ENCODE measurements around the gene KCNF1. TPM values are rescaled to one million over a fixed set of nuclear protein-coding genes. Genes with fewer than 3 reads are reported as not detected.

Gene KCNF1
- total RNA-seq, 2 experiments from 2014 or later = not detected

DNA sequence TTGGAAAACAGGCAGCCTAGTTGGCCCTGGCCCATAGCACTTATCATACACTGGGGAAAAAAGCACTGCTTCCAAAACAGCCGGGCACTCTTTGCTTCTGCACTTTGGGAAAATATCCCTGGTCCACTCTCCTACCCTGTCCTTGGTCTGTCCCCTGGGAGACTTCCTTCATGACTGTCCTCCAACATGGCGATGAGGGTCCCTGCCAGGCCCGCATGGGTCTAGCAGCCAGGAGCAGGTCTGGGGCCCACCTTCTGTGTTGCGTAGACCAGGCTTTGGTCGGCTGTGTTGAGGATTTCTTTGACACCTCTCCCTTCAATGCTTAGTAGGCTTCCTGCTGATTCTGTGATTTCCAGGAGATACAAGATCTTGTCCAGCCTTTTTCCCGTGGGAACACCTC lies 12.2 kb downstream of the KCNF1 start:
- no peak for ATAC-seq (ENCODE audit: low read depth)
- DNase-seq = no peak
- no peaks in the 10 kb centered on the region for H3K9me3 Mint-ChIP-seq
- no peaks in the 10 kb centered on the region for H3K4me1 Mint-ChIP-seq
- no peaks in the 10 kb centered on the region for H3K27me3 Mint-ChIP-seq
- H3K36me3 Mint-ChIP-seq = no peaks in the 10 kb centered on the region
- no peak overlapping the region for H3K27ac Mint-ChIP-seq
- POLR2A ChIA-PET = no interaction called here
- H3K4me3 Mint-ChIP-seq = no peak overlapping the region

DNA sequence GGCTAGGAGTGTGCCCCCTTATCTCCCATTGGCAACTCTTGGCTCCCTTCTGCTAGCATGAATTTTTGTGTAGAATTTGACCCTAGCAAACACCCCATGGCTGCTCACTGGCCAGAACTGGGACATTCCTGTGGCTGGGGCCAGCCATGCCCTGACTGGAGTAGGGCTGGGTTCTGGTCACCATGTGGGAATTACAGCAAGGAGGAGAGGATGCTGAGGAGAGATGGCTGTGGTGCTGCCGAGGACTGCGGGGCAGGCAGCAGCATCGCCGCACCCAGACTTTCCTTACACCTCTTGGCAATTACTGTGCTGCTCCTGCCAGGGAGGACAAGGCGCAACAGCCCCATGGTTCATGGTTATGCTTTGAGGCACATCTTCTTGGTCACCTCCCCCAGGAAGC lies 12.7 kb downstream of the KCNF1 start:
- Mint-ChIP-seq H3K4me1 (no peaks in the 10 kb centered on the region), H3K4me3 (no peak overlapping the region), H3K27me3 (no peaks in the 10 kb centered on the region), H3K36me3 (no peaks in the 10 kb centered on the region), H3K27ac (no peak overlapping the region), H3K9me3 (no peaks in the 10 kb centered on the region)
- DNase-seq (no peak), ATAC-seq (ENCODE audit: low read depth) (no peak)
- POLR2A ChIA-PET = no interaction called here

DNA sequence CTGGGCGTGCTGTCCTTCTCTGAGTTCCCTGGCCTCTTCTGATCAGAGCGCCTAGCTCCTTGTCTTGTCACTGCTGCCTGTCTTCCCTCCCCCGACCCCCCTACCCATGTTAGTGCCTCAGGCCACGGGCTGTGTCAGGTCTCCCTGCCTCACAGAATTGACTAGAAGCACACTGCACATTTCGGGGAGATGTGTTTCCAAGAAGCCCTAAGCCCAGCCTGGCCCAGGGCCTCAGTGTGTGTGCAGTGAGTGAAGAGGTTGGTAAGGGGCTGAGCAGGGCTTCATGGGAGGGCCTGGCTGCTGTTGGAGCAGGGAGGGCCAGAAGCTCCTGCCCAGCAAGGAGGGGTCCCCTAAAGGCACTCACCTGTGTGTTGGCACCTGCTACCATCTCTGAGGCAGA lies 13.1 kb downstream of the KCNF1 start:
- H3K36me3 Mint-ChIP-seq = no peaks in the 10 kb centered on the region
- H3K27ac Mint-ChIP-seq = no peak overlapping the region
- H3K27me3 Mint-ChIP-seq = no peaks in the 10 kb centered on the region
- no peak for ATAC-seq (ENCODE audit: low read depth)
- no peaks in the 10 kb centered on the region for H3K4me1 Mint-ChIP-seq
- no peaks in the 10 kb centered on the region for H3K9me3 Mint-ChIP-seq
- H3K4me3 Mint-ChIP-seq = no peak overlapping the region
- DNase-seq = no peak
- POLR2A ChIA-PET = no interaction called here

DNA sequence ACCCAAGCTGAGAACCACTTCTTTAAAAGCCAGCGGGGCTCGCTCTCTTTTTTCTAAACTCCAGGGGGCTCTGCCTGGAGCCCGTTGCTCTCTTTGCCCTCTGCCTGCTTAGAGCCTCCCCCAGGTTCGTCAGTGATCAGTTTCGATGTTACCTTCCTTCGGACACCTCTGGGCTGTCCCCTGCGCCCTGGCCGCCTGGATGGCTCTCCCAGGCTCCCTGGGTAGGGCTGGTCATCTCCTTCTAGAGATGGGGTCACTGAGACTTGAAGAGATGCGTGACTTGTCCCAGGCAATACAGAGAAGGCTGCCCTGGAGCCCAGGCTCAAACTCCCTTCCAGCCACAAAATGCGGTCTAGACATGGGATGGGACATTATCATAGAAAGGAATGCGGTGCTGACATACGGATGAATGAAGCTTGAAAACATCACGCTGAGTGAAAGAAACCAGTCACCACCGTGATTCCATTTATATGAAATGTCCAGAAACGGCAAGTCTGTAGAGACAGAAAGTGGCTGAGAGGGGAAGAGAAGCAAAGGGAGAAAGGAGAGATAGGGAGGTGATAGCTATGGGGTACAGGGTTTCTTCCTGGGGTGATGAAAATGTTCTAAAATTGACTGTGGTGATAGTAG lies 14.6 kb downstream of the KCNF1 start:
- Mint-ChIP-seq H3K4me3 (no peak overlapping the region), H3K9me3 (no peaks in the 10 kb centered on the region), H3K36me3 (no peaks in the 10 kb centered on the region), H3K27ac (no peak overlapping the region), H3K27me3 (no peaks in the 10 kb centered on the region), H3K4me1 (no peaks in the 10 kb centered on the region)
- POLR2A ChIA-PET = interaction anchor here (0.5 kb wide), 1 partner anchor 26 kb away, joined by 3 read pairs; no protein-coding TSS in a partner anchor
- ATAC-seq (ENCODE audit: low read depth) (no peak), DNase-seq (no peak)

DNA sequence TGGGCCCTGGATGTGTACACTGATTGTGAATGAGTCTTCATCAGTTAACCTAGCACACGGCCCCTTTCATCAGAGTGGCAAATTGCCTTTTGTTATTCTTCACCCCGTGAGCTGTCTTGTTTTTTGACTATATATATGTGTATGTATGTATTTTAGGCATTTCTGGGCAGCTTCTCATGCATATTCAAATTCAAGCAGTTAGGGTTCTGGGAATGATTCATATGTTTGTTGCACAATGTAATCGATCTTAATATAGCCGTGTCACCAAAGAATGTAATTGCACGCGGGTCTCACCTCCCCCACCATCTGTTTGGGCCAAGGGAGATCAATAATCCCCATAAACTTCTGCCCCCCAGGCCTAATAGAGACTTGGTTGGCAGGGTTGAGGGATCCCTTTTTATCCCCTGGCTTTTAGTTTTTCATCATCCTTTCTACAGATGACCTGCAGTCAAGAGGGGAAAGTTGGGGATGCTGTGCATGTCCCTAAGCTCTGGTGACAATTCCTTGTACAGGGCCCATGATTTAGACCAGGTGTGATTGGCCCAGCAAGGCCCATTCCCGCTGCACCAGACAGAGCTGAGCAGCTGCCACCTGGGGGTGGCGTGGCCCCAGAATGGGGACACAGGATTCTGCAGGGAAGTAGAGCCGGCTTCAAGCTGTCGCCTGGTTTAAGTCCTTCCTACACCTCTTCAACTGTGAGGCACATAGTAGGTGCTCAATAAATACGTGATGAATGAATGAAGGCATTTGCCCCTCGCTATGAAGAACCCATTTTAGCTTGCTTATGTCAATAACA lies 19.2 kb downstream of the KCNF1 start:
- no peak overlapping the region for H3K4me3 Mint-ChIP-seq
- ATAC-seq (ENCODE audit: low read depth) = no peak
- no peaks in the 10 kb centered on the region for H3K4me1 Mint-ChIP-seq
- H3K27me3 Mint-ChIP-seq = no peaks in the 10 kb centered on the region
- no peaks in the 10 kb centered on the region for H3K9me3 Mint-ChIP-seq
- no peaks in the 10 kb centered on the region for H3K36me3 Mint-ChIP-seq
- no peak for DNase-seq
- POLR2A ChIA-PET = no interaction called here
- no peak overlapping the region for H3K27ac Mint-ChIP-seq

DNA sequence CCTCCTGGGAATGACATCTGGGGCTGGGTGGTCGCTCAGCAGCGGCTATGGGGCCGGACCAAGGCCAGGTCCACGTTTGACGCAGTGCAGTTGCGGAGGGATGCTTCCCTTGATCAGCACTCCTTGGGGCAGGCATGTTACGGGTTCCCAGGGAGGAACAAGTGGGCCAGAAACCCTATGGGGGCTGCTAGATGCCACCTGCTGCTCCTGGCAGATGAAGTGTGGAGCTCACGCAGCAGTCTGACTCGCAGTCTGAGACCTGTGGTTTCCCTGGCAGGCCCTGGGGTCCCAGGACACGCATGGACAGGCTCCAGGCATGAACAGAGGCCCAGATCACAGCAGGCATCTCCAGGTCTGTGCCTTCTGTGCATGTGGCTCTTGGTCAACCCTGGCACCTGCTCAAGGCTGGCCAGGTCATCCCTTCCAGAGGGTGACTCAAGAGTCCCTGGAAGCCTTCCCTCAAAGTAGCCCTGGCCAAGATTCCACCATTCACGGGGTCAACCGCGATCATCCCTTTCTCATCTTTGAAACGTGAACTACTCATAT lies 20.0 kb downstream of the KCNF1 start:
- POLR2A ChIA-PET = no interaction called here
- H3K36me3 Mint-ChIP-seq = no peaks in the 10 kb centered on the region
- ATAC-seq (ENCODE audit: low read depth) = no peak
- no peaks in the 10 kb centered on the region for H3K27me3 Mint-ChIP-seq
- no peak for DNase-seq
- H3K4me1 Mint-ChIP-seq = no peaks in the 10 kb centered on the region
- H3K9me3 Mint-ChIP-seq = no peaks in the 10 kb centered on the region
- H3K27ac Mint-ChIP-seq = no peak overlapping the region
- no peak overlapping the region for H3K4me3 Mint-ChIP-seq

DNA sequence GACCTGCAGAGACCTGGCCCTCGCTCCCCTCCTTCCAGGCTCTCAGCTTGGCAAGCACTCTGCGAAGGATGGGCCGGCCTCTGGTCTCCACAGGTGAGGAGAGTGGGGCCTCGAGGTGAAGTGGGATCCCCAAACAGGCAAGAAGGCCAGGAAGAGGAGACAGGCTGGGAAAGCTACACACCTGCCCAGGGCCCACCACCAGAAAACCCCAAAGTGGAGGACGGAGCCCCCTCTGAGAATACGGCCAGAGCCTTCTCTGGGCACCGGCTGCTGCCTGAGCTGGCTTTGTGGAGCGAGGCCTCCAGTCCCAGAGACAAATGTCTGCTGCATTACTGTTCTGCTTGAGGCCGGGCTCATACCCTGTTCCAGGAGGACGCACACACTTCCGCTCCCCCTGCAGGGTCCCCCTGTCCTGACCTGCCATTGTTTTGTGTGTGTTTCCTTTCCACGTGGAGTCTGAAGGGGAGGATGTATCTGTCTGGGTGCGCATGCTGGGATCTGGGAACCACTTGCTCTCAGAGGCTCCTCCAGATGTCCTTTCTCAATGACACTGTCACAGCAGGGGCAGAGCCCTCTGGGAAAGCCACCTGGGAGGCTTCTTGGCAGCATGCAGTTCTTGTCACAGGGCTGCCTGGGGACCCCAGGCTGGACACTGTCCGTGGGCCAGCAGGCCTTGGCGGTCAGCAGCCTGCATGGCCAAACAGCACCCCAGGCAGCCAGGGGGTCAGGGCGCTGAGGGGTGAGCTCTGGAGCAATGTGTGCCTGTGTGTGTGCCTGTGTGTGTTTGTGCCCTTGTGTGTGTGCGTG lies 20.8 kb downstream of the KCNF1 start:
- H3K4me3 Mint-ChIP-seq = no peak overlapping the region
- no peak overlapping the region for H3K27ac Mint-ChIP-seq
- no peaks in the 10 kb centered on the region for H3K9me3 Mint-ChIP-seq
- H3K36me3 Mint-ChIP-seq = no peaks in the 10 kb centered on the region
- no peaks in the 10 kb centered on the region for H3K4me1 Mint-ChIP-seq
- DNase-seq (no peak), ATAC-seq (ENCODE audit: low read depth) (no peak)
- no peaks in the 10 kb centered on the region for H3K27me3 Mint-ChIP-seq
- POLR2A ChIA-PET = no interaction called here

DNA sequence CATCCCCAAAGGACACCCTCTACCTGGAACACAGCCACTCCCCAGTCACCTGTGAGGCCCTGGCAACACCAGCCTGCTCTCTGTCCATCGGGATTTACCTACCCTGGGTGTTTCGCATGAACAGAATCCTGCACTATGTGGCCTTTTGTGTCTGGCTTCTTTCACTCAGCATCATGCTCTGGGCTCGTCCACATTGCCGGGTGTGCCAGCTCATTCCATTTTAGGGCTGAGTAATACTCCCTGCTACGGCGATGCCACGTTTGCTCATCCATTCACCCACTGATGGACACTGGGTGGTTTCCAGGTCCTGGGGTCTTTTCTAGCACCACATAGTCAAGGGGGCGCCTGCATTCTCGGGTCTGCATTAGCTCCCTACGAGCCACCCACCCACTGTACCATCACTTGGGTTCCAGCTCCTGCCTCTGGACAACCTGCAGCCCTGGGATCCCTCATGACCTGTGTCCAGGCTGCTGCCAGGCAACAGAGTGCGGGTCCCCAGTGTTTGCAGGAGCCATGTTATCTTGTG lies 22.0 kb downstream of the KCNF1 start:
- H3K4me1 Mint-ChIP-seq = no peaks in the 10 kb centered on the region
- POLR2A ChIA-PET = no interaction called here
- H3K36me3 Mint-ChIP-seq = no peaks in the 10 kb centered on the region
- H3K9me3 Mint-ChIP-seq = peaks cover under 1% of the 10 kb centered on the region
- DNase-seq (no peak), ATAC-seq (ENCODE audit: low read depth) (no peak)
- no peaks in the 10 kb centered on the region for H3K27me3 Mint-ChIP-seq
- H3K27ac Mint-ChIP-seq = no peak overlapping the region
- H3K4me3 Mint-ChIP-seq = no peak overlapping the region

DNA sequence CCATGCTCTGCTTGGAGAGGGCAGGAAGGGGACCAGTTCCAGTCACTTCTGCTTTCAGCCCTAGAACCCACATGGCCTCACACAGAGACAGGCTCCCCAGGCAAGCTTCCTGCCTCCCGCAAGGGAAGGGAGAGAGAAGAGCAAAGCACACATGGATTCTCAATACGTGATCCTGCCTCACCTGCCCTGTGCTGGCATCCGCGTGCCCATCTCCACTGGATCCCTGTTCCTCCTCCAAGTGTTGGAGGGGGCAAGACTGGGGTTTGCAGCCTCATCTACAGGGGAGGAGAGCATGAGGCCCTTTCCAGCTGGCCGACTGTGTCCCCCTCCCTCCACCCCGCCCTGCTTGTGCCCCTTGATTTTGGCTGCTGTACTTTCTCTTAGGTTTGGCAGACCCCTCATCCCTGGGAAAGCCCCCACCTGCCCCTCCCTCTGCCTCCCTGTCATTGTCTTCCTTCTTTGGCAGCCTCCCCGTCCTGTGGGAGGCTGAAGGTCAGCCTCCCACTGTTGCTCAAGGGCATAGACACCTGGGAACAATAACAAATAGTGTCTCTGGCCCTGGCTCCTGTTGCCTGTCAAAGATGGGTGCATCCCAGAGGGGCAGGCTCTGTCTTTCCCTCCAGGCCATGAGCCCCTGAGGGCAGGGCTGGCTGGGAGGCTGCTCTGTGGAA lies 22.7 kb downstream of the KCNF1 start:
- no peak for DNase-seq
- Mint-ChIP-seq H3K4me3 (no peak overlapping the region), H3K9me3 (peaks cover 6% of the 10 kb centered on the region), H3K27me3 (no peaks in the 10 kb centered on the region), H3K4me1 (no peaks in the 10 kb centered on the region), H3K36me3 (peaks cover under 1% of the 10 kb centered on the region), H3K27ac (no peak overlapping the region)
- no peak for ATAC-seq (ENCODE audit: low read depth)
- POLR2A ChIA-PET = no interaction called here

DNA sequence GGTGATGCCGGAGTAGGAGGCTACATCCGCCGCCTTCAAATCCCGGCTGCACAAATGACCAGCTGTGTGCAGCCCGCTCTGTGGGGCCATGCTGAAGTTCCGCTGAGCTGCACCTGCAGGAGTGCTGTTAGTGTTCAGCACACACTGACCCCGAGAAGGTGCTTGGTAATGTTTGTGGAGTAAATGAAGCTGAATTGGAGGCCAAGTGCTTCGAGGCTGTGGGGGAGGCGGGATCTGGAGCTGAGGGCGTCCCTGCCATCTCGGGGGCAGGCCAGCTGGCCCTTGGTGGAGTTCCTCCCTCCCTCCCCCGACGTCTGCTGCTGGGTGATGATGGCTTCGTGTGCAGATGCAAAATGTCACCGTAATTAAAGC lies 23.2 kb downstream of the KCNF1 start:
- no peak for ATAC-seq (ENCODE audit: low read depth)

DNA sequence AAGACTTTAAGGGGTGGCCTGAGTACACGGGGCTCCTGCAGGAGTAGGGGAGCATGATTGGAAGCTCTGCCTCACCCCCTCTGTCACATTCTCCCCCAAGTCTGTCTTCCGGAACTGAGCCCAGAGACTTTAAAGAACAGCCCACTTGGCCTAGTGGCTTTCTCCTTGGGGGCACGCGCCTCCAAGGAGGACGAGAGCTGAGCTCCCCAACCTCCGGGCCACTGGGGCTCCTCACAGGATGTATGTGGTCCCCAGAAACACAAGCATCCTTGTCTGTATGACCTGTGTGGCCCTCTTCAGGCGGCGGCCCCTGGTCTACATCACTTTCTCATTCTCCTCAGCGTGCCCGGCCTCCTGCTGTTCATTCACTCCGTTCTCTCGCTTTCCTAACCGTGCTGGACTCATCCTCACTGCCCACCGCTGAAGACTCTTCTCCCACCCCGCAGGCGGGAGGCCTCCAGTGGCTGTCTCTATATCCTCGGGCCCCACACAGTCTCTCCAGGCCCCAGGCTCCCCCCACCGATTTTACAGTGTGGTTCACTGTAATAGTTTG lies 23.7 kb downstream of the KCNF1 start:
- Mint-ChIP-seq H3K27ac (no peak overlapping the region), H3K36me3 (peaks cover 2% of the 10 kb centered on the region), H3K9me3 (peaks cover 9% of the 10 kb centered on the region), H3K4me1 (no peaks in the 10 kb centered on the region), H3K4me3 (no peak overlapping the region), H3K27me3 (peaks cover 2% of the 10 kb centered on the region)
- POLR2A ChIA-PET = no interaction called here
- no peak for DNase-seq
- no peak for ATAC-seq (ENCODE audit: low read depth)

More for the DNA sequence above, 23.2 kb downstream of the KCNF1 start:
- POLR2A ChIA-PET = no interaction called here
- H3K27me3 Mint-ChIP-seq = no peaks in the 10 kb centered on the region
- H3K27ac Mint-ChIP-seq = no peak overlapping the region
- H3K9me3 Mint-ChIP-seq = peaks cover 7% of the 10 kb centered on the region
- no peak for DNase-seq
- H3K4me1 Mint-ChIP-seq = no peaks in the 10 kb centered on the region
- peaks cover 2% of the 10 kb centered on the region for H3K36me3 Mint-ChIP-seq
- no peak overlapping the region for H3K4me3 Mint-ChIP-seq

DNA sequence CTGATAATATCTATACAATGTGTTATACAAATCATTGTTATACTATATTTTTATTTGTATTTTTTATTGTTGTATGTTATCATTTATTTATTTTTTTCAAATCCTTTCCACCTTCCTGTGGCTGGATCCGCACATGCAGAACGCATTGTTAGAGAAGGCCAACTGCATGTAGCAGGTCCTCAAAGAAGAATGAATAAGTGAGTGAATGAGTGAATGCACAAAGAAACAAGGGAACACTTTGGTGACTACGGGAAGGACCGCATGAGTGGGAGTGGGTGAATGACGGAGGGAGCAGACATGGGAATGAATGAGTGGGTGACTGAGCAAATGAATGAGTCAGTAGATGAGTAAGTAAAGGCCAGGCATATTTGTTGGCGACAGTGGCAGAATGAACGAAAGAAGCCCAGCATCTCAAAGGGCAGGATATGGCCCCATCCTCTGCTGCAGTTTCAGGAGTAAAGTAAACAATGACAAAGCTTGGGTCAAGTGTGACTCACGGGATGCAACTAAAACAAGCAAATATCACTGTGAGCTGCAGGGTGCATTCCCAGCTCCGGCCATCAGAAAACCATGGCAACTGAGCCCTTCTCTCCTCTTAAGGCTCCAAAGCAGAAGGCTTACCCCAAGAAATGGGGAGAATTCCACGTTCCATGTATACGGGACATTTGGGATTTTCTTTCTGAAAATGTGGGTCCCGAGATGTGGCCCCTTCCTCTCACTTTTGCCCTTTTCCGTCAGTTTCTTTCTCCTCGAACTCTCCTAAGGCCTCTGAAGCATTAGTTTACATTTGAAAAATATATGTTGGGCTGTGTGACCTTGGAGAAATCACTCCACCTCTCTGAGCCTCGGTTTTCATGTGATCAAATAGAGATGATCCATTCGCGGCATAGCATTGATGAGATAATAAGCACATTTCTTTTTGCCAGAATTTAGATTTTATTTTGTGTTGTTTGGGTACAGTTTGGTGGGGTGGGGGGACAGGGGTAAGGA lies 24.5 kb downstream of the KCNF1 start:
- ATAC-seq (ENCODE audit: low read depth) (no peak), DNase-seq (no peak)
- H3K4me3 Mint-ChIP-seq = no peak overlapping the region
- H3K4me1 Mint-ChIP-seq = no peaks in the 10 kb centered on the region
- no peak overlapping the region for H3K27ac Mint-ChIP-seq
- POLR2A ChIA-PET = no interaction called here
- H3K9me3 Mint-ChIP-seq = peaks cover 9% of the 10 kb centered on the region
- peaks cover 2% of the 10 kb centered on the region for H3K36me3 Mint-ChIP-seq
- H3K27me3 Mint-ChIP-seq = peaks cover 4% of the 10 kb centered on the region

All from activated naive CD8-positive, alpha-beta T cell treated with anti-CD3 and anti-CD28 coated beads, Interleukin-2, amount 10 ng/mL, durations not matched to agents 7 days and 5 days (primary cell).